K562 (cell line): ENCODE measurements around the gene SMAP2. TPM values are rescaled to one million over a fixed set of nuclear protein-coding genes. Genes with fewer than 3 reads are reported as not detected.

Source experiments
- E4F1 ChIP-seq: fragments of 250-450 bp; sonication (Bioruptor Pico); IDR thresholded peaks from 2 replicates; pipeline ENCODE4 v1.5.0; 2021; ENCODE audit warnings: mild to moderate bottlenecking, borderline replicate concordance
- NCOA2 ChIP-seq, 2 experiments: fragments of 450-650 bp; IDR thresholded peaks; 2 replicates each; pipeline ENCODE4 v1.6.1; 2018; ENCODE audit warnings: mild to moderate bottlenecking in 2 of 2, moderate library complexity in 1 of 2; ENCODE audit not compliant: partially characterized antibody in 2 of 2
- NFRKB ChIP-seq: fragments of 450-650 bp; IDR thresholded peaks from 2 replicates; pipeline ENCODE4 v1.6.1; 2016; ENCODE audit warnings: low read depth
- RFX1 ChIP-seq: fragments of 450-650 bp; IDR thresholded peaks from 2 replicates; pipeline ENCODE4 v1.6.1; 2016; ENCODE audit warnings: mild to moderate bottlenecking, moderate library complexity
- SP1 ChIP-seq: sonication (generic); formaldehyde crosslinking; IDR thresholded peaks from 2 replicates; pipeline ENCODE4 v1.8.1; 2022; ENCODE audit warnings: mild to moderate bottlenecking, missing genetic modification reagents
- SRF ChIP-seq, 2 experiments: fragments of 250-450, 450-650 bp in 1 of 2; sonication (Bioruptor Pico) in 1 of 2; sonication (generic) in 1 of 2; formaldehyde crosslinking; IDR thresholded peaks; 2 replicates each; pipeline versions ENCODE4 v1.5.0 to v1.5.1; 2020 to 2022; ENCODE audit warnings: mild to moderate bottlenecking in 1 of 2, missing genetic modification reagents in 1 of 2
- TFE3 ChIP-seq: fragments of 450-650 bp; formaldehyde crosslinking; IDR thresholded peaks from 2 replicates; pipeline ENCODE4 v1.4.0; 2020; ENCODE audit warnings: mild to moderate bottlenecking, mixed read lengths
- ZNF143 ChIP-seq: sonication (generic); formaldehyde crosslinking; IDR thresholded peaks from 2 replicates; pipeline ENCODE4 v1.9.0; 2022; ENCODE audit warnings: mild to moderate bottlenecking, missing genetic modification reagents
- ZNF830 ChIP-seq: fragments of 250-450 bp; sonication (Bioruptor Pico); IDR thresholded peaks from 2 replicates; pipeline ENCODE4 v1.5.0; 2021; ENCODE audit warnings: mild to moderate bottlenecking
- polyA plus RNA-seq, 8 experiments: library from polyadenylated mRNA; depleted of rRNA in 4 of 8; stranded (reverse) in 5 of 8; unstranded in 3 of 8; fragments of >200 nt; fragmentation: Nextera tagmentation in 2 of 8; fragmentation: Illumina TruSeq in 1 of 8; extraction: Ambion mirVana in 2 of 8; extraction: Trizol in 1 of 8; gene quantifications; 2 replicates each; pipeline versions ENCODE4 v1.2.1 to v1.2.3, GENCODE V29; 2011 to 2014; ENCODE audit warnings: inconsistent platforms in 1 of 8, missing spikeins in 1 of 8
- total RNA-seq, 7 experiments: library from RNA; depleted of rRNA in 6 of 7; stranded (reverse); fragments of >200 nt in 6 of 7; fragmentation: Illumina TruSeq in 2 of 7; extraction: Trizol in 2 of 7; gene quantifications; 2 replicates each; pipeline versions ENCODE4 v1.2.1 to v1.2.3, GENCODE V29; 2011 to 2021; ENCODE audit warnings: low replicate concordance in 1 of 7
- TF ChIP-seq, protein P1 (sequence below): fragments of 200-800 bp; sonication (Bioruptor generic); IDR thresholded peaks from 2 replicates; pipeline ENCODE4 v1.6.1; 2016; ENCODE audit warnings: missing genetic modification characterization, missing compliant biosample characterization
- TF ChIP-seq, protein P2 (sequence below), 2 experiments: fragments of 450-650 bp in 1 of 2; sonication (generic) in 1 of 2; formaldehyde crosslinking; conservative IDR thresholded peaks; 2 replicates each; pipeline versions ENCODE4 v1.4.0 to v1.8.1; 2020 to 2022; ENCODE audit warnings: mild to moderate bottlenecking in 1 of 2, missing genetic modification reagents in 1 of 2
- TF ChIP-seq, protein P3 (sequence below): fragments of 450-650 bp; IDR thresholded peaks from 2 replicates; pipeline ENCODE4 v1.6.1; 2017; ENCODE audit warnings: antibody characterized with exemption, mild to moderate bottlenecking

Gene SMAP2
- total and polyA plus RNA-seq, 9 of the 15 experiments (the other 6 are each of a cell fraction or from before 2014, with no cell fraction given), result 38.7 to 212 (median 94.1) TPM

DNA sequence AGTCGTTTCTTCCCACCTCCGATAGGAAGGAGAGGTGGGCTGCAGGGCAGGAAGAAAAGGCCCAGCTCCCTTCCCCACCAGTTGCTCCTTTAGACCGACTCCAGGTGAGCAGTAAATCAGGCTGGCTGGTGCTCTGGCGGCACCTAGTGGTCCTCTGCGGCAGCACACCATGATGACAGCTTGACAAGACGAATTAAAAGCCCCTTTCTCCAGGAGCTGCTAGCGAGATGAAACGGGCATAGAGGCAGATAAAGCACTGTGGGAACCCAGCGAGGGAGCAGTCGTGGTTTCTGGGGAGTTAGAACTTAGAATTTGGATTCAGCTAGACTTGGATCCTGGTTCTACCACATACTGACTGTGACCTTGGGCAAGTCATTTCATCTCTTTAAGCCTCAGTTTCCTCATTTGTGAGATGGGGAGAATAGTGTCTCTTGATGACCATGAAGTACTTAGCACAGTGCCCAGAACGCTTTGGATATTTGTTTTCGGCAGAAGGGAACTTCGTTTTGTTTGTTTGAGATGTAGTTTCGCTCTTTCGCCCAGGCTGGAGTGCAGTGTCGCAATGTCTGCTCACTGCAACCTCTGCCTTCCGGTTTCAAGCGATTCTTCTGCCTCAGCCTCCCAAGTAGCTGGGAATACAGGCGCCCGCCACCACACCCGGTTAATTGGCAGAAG is 34.6 kb upstream of the SMAP2 start (continued):
- TF ChIP-seq, protein P1, sequence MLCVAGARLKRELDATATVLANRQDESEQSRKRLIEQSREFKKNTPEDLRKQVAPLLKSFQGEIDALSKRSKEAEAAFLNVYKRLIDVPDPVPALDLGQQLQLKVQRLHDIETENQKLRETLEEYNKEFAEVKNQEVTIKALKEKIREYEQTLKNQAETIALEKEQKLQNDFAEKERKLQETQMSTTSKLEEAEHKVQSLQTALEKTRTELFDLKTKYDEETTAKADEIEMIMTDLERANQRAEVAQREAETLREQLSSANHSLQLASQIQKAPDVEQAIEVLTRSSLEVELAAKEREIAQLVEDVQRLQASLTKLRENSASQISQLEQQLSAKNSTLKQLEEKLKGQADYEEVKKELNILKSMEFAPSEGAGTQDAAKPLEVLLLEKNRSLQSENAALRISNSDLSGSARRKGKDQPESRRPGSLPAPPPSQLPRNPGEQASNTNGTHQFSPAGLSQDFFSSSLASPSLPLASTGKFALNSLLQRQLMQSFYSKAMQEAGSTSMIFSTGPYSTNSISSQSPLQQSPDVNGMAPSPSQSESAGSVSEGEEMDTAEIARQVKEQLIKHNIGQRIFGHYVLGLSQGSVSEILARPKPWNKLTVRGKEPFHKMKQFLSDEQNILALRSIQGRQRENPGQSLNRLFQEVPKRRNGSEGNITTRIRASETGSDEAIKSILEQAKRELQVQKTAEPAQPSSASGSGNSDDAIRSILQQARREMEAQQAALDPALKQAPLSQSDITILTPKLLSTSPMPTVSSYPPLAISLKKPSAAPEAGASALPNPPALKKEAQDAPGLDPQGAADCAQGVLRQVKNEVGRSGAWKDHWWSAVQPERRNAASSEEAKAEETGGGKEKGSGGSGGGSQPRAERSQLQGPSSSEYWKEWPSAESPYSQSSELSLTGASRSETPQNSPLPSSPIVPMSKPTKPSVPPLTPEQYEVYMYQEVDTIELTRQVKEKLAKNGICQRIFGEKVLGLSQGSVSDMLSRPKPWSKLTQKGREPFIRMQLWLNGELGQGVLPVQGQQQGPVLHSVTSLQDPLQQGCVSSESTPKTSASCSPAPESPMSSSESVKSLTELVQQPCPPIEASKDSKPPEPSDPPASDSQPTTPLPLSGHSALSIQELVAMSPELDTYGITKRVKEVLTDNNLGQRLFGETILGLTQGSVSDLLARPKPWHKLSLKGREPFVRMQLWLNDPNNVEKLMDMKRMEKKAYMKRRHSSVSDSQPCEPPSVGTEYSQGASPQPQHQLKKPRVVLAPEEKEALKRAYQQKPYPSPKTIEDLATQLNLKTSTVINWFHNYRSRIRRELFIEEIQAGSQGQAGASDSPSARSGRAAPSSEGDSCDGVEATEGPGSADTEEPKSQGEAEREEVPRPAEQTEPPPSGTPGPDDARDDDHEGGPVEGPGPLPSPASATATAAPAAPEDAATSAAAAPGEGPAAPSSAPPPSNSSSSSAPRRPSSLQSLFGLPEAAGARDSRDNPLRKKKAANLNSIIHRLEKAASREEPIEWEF (CRISPR knock-in tag), result no peak
- TF ChIP-seq NCOA2 (IDR thresholded peaks at IDR 0.05; ENCODE audit: partially characterized antibody in 2 of 2) (no peak), RFX1 (no peak), NFRKB (no peak), SP1 (CRISPR knock-in tag) (peak; percentile 52; the same call in 1 of the 2 replicates), ZNF830 (CRISPR knock-in tag) (no peak), ZNF143 (CRISPR knock-in tag) (no peak), E4F1 (CRISPR knock-in tag) (no peak), TFE3 (no peak), SRF (CRISPR knock-in tag; IDR thresholded peaks at IDR 0.05) (0 out of 4 replicates have a peak, but pooled peaks have one; percentile 14 to 16)
- TF ChIP-seq, protein P2, sequence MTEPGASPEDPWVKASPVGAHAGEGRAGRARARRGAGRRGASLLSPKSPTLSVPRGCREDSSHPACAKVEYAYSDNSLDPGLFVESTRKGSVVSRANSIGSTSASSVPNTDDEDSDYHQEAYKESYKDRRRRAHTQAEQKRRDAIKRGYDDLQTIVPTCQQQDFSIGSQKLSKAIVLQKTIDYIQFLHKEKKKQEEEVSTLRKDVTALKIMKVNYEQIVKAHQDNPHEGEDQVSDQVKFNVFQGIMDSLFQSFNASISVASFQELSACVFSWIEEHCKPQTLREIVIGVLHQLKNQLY (CRISPR knock-in tag; conservative IDR thresholded peaks at IDR 0.05), result 0 out of 4 replicates have a peak, but pooled peaks of 1 of the 2 experiments have one; percentile 29
- TF ChIP-seq, protein P3, sequence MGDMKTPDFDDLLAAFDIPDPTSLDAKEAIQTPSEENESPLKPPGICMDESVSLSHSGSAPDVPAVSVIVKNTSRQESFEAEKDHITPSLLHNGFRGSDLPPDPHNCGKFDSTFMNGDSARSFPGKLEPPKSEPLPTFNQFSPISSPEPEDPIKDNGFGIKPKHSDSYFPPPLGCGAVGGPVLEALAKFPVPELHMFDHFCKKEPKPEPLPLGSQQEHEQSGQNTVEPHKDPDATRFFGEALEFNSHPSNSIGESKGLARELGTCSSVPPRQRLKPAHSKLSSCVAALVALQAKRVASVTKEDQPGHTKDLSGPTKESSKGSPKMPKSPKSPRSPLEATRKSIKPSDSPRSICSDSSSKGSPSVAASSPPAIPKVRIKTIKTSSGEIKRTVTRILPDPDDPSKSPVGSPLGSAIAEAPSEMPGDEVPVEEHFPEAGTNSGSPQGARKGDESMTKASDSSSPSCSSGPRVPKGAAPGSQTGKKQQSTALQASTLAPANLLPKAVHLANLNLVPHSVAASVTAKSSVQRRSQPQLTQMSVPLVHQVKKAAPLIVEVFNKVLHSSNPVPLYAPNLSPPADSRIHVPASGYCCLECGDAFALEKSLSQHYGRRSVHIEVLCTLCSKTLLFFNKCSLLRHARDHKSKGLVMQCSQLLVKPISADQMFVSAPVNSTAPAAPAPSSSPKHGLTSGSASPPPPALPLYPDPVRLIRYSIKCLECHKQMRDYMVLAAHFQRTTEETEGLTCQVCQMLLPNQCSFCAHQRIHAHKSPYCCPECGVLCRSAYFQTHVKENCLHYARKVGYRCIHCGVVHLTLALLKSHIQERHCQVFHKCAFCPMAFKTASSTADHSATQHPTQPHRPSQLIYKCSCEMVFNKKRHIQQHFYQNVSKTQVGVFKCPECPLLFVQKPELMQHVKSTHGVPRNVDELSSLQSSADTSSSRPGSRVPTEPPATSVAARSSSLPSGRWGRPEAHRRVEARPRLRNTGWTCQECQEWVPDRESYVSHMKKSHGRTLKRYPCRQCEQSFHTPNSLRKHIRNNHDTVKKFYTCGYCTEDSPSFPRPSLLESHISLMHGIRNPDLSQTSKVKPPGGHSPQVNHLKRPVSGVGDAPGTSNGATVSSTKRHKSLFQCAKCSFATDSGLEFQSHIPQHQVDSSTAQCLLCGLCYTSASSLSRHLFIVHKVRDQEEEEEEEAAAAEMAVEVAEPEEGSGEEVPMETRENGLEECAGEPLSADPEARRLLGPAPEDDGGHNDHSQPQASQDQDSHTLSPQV, result no peak
